Measurements from ENCODE around the gene APH1B.

DNA sequence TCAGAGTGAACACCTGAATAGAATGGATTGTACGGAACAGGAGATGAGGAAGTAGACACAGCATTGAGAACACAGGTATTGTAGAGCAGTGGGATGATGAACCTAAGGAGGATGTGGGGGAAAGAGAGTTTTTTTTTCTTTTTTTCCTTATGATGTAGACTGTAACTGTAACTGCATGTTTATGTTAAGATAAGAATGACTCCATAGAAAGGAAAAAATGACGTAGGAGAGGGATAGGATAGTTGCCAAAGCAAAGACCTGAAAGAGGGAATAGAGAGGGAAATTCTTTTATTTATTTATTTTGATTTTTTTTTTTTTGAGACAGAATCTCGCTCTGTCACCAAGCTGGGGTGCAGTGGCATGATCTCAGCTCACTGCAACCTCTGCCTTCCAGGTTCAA, 33.2 kb downstream of the APH1B start:
- TF ChIP-seq ZBTB8A (tag by site-specific recombination; IDR thresholded peaks at IDR 0.05) (no peak), TCF7L2 (IDR thresholded peaks at IDR 0.05; ENCODE audit: borderline replicate concordance, low read depth, low read length) (no peak), ZBTB20 (tag by site-specific recombination; IDR thresholded peaks at IDR 0.05) (no peak), ZFP41 (tag by site-specific recombination; IDR thresholded peaks at IDR 0.05; ENCODE audit: borderline replicate concordance) (no peak), ZBTB1 (tag by site-specific recombination; IDR thresholded peaks at IDR 0.05) (no peak), ZNF223 (tag by site-specific recombination; IDR thresholded peaks at IDR 0.05) (no peak)
- TF ChIP-seq, protein P1, sequence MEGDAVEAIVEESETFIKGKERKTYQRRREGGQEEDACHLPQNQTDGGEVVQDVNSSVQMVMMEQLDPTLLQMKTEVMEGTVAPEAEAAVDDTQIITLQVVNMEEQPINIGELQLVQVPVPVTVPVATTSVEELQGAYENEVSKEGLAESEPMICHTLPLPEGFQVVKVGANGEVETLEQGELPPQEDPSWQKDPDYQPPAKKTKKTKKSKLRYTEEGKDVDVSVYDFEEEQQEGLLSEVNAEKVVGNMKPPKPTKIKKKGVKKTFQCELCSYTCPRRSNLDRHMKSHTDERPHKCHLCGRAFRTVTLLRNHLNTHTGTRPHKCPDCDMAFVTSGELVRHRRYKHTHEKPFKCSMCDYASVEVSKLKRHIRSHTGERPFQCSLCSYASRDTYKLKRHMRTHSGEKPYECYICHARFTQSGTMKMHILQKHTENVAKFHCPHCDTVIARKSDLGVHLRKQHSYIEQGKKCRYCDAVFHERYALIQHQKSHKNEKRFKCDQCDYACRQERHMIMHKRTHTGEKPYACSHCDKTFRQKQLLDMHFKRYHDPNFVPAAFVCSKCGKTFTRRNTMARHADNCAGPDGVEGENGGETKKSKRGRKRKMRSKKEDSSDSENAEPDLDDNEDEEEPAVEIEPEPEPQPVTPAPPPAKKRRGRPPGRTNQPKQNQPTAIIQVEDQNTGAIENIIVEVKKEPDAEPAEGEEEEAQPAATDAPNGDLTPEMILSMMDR (tag by site-specific recombination; IDR thresholded peaks at IDR 0.05): no peak
